SH-SY5Y (cell line): Measurements from ENCODE around the gene FH.

Experiments
- GATA2 ChIP-seq: IDR thresholded peaks from 2 replicates; pipeline ENCODE4 v1.6.1; 2011; ENCODE audit warnings: mild to moderate bottlenecking, low read depth, low read length
- GATA3 ChIP-seq: IDR thresholded peaks from 2 replicates; pipeline ENCODE4 v1.6.1; 2011; ENCODE audit warnings: low read depth, mild to moderate bottlenecking, low read length, moderate library complexity

DNA sequence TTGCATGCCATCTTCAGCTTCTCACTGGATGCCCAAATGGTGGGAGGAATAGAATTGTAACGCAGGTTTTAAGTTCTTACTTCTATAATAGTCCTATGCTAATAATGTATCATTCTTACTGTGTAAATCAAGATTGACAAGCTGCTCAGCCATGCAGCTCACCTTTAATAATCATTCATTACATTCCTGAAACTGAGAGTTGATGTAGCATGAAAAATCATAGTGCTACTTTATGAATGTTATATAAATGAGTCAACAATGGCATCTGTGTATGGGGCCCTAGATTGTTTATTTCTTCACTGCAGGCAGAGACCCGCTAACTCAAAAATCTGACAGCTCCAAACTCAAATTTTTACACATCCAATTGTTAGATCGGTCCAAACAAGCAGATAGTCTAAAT is 34.4 kb downstream of the FH start:
- TF ChIP-seq GATA2 (no peak), GATA3 (no peak)
